T-helper 2 cell treated with Interferon-gamma antibody and Interleukin-4, amounts not matched to agents 100 ng/mL and 5 ng/mL, for 36 hours (primary cell): Measurements from ENCODE around the gene ARHGAP26. TPM values are rescaled to one million over a fixed set of nuclear protein-coding genes. Genes with fewer than 3 reads are reported as not detected.

Experiments used
- intact Hi-C: fragments of 100-400 bp; cut with micrococcal nuclease; formaldehyde crosslinking; loops from one replicate; pipeline ENCODE4 v1.15.1; 2023
- total RNA-seq: library from RNA; stranded (reverse); gene quantifications from 2 replicates; pipeline ENCODE4 v1.2.3, GENCODE V29; 2022

ARHGAP26 gene
- total RNA-seq, 1 donor from 2014 or later: 24.7 TPM

DNA sequence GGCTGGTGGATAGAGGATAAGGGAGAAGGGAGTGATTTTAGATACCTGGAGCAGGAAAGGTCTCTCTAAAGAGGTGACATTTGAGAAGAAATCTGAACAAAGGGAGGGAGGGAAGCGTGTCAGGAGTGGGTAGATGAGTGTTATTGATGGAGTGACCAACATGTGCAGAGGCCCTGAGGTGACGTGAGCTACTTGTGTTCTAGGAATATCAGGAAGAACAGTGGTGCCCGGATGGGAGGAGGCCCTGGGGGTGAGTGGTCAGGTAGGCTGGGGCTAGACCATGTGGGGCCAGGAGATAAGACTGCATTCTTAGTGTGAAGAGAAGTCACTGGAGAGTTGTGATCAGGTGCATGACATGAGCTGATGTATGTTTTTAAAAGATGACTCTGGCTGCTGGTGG, 256.2 kb downstream of the ARHGAP26 start:
- intact Hi-C loops: no loop called here

DNA sequence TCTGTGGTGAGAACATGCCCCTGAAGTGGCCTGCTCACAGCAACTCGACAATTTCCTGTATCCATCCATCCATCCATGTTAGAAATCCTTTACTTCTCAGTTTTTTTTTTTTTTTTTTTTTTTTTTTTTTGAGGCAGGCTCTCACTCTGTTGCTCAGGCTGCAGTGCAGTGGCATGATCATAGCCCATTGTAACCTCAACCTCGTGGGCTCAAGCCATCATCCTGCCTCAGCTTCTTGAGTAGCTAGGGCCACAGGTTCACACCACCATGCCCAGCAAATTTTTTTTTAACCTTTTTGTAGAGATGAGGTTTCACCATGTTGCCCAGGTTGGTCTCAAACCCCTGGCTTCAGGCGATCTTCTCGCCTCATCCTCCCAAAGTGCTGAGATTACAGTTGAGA, 259.1 kb downstream of the ARHGAP26 start:
- intact Hi-C loops: no loop called here

DNA sequence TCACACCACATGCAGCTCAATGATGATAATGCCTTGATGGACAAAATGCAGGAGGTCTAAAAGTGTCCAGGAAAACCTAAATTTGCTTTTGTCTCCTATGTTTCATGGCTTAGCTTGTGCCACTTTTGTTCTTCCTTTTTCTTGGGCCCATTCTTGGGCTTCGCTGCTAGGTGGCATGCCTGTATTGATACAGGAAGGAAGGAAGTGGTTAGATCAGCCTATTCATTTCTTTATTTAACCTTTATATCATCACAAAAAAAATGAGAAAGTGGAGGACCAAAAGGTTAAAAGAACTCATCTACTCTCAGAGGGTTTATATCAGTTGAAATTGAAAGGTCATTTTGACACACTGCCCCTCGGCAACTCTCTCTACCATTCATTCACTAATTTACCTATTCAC, 260.2 kb downstream of the ARHGAP26 start:
- intact Hi-C loops: no loop called here

DNA sequence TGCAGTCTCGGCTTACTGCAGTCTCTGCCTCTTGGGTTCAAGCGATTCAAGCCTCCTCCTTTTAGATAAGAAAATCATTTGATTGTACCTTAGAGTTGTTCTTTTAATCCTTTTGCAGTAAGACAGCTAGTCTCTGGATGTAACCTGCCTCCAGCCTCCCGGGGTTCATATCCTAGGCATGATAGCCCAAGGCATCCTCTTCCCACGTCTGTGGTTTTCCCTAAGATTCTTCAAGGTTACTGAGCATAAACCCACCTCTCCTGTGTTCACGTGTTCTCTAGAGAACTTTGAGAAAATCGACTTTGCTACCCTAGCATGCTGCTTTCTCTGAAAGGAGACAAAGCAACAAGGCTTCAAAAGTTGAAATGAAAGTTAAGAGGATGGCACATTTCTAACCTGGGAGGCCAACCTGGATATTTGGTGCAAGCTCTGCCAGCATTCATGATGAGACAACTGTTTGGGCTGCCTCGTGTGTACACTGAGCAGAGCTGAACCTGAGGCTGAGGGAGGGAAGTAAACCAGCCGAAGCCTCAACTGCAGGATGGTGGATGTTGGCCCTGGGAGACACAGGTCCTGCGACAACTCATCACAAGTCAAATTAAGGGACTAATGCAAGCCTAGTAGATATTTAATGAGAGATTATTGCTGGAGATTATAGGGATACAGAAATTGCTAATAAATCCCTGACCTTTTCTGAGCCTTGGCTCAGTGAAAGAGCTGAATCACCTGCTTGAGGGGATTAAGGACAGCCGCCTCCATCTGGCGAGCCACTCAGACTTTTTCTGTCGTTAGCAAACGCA, 261.8 kb downstream of the ARHGAP26 start:
- intact Hi-C loops: no loop called here

DNA sequence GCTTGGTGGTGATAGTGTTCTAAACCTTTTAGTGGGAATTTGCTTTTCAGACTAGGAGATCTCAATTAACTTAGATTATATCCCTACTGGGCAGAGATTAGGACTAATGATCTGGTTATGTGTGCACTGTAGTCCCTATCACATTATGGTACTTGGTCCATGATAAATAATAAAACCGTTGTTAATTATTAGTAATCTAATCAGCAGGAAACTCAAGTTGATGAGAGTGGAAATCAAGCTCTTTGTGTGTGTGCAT, 262.3 kb downstream of the ARHGAP26 start:
- intact Hi-C loops: no loop called here

DNA sequence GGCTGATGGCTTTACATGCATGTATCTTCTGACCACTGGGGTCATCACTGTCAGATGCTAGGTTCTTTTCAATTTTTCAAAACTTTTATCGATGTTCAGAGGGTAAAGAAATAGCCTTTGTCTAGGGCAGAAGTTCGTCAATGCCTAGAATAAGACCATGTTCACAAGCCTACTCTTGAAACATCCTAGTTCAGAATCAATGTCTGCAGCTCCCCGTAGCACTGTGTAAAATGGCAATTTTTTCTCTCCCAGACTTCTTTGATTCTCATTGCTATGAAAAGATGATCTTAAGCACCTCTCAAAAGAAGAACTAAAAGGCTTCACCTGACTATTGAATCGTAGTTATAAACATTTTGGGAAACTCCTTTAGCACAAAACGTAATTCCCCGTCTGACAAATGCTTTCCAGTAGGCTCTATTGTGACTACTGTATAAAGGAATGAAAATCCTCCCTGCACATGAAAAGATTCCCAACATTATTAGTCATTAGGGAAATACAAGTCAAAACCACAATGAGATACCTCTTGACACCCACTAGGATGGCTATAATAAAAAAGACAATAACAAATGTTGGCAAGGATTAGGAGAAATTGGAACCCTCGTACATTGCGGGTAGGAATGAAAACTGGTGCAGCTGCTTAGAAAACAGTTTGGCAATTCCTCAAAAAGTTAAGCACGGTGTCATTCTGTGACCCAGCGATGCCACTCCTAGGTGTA, 263.5 kb downstream of the ARHGAP26 start:
- intact Hi-C loops: no loop called here

DNA sequence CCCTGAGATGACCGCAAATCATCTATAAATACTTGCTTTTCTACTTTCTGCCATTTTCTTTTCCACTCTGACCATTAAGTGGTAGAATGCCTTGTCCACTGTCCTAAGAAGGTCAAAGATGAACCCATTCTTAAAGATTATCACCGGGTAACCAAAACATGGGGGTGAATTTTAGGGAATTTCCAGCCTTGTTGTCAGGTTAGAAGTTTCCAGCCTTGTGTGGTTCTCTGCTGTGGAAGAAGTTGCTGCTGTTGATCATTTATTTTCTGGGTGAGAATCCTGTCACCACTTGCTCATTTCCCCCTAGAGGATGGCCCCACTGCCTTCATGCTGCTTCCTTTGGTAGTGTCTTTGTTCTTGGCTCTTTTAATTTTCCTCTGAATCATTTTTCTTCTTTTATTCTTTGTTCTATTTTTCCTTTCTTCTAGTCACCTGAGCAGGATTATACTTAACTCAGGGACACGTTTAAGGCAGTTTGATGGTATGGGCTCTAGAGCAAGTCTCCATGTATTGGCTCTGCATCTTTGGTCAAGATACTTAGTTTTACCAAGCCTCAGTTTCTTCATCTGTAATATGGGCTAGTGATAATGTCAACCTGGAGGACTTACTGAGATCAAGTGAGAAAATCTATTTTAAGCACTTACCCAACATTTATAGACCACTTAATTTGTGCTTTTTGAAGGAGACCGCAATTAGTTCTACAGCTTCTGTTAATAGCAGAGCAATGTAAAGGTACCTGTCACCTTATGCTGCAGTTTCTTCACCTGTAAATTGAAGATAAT, 266.2 kb downstream of the ARHGAP26 start:
- intact Hi-C loops: no loop called here

DNA sequence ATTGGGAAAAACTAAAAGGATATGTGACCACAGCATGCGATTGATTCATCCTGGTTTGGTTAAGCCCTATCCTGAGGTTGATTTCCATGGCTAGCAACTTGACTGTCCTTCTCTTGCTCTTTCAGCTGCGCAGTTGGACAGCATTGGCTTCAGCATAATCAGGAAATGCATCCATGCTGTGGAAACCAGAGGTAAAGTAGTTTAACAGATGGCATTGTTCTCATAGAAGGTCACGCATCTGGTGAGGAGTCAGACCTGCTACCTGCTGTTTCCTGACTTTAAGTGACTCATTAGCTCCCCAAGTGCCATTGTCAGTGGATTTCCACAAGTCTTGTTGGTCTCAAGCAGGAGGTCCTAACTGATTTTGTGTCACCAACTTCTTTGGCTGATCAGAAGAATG, 266.9 kb downstream of the ARHGAP26 start:
- intact Hi-C loops: no loop called here

DNA sequence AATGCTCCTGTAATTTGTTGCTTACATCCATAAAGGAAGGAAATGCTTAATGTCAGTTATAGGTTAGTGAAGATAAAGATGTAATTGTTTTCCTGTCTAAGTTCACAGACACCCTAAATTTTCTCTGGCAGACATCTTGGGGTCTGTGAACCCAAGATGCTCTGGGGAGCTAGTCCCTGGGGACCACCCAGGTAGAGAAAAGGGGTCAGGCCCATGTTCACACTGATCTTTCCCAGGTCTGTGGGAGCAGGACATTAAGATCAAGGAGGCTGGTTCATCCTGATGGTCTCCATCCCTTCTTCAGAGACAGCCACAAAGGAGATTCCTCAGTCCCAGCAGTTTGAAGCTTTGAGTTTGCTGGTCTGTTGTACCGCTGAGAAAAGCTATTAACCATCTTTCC, 267.5 kb downstream of the ARHGAP26 start:
- intact Hi-C loops: no loop called here

DNA sequence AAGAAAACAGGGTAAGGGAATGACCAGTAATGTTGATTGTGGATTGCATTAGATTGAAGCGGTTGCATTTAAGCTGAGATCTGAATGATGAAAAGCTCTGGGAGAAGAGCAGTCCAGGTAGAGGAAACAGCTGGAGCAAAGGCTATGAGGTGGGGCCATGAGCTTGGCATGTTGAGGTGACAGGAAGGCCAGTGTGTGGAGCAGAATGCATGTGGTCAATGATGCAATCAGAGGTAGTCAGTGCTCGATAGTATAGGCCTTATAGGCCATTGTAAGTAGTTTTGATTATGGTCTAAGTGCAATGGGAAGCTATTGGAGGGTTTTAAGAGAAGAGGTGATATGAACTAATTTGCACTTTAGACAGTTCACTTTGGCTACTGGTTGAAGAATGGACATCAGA, 270.4 kb downstream of the ARHGAP26 start:
- intact Hi-C loops: no loop called here

DNA sequence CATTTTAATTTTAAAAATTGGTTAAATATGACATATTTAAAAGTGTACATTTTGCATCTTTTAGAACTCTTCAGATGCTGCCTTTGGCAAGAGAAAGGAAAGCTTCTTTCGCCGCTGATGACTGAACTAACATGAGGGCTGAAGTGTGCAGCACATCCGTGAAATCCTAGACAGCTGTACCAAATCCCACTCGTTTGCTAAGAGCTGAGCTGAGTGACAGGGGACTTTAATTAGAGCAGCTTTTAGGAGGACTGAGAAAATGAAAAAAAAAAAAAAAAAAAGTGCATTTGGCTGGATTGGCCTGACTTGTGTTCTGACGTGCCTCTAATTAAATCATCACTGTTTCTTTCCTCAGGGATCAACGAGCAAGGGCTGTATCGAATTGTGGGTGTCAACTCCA, 271.3 kb downstream of the ARHGAP26 start:
- intact Hi-C loops: no loop called here

DNA sequence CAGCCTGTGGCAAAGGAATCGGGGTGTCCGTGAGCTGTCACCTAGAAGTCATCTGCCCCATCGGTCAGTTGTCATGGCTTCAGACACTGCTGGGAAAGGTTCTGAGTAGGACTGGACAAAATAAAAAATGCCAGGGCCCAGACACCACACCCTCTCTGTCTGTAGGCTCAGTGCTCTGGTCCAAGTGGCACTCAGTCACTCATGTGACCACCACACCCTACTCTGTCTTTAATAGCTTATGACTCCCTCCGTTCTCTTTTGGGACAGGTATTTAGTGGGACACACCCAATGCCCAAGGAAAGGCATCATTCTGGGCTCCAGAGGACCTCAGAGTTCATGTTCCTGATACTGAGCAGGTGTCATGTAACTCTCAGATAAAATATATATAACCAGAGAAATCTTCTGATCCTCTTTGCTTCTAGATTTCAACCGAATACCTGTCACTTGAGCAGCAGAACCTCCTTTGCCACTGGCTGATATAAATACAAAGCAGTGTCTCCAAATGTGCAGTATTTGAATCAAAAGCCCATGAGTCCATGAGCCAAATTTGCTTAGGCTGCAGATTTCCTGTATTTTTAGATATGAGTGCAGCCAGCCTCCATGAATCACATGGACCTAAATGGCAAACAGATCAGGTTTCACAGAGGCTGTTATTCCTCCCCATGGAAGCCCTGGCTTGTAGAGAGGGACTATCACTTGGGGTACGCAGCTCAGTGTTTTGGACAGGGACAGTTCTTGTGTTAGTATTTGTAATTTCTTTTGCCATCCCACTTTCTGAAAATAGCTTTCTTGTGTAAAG, 272.0 kb downstream of the ARHGAP26 start:
- intact Hi-C loops: no loop called here

DNA sequence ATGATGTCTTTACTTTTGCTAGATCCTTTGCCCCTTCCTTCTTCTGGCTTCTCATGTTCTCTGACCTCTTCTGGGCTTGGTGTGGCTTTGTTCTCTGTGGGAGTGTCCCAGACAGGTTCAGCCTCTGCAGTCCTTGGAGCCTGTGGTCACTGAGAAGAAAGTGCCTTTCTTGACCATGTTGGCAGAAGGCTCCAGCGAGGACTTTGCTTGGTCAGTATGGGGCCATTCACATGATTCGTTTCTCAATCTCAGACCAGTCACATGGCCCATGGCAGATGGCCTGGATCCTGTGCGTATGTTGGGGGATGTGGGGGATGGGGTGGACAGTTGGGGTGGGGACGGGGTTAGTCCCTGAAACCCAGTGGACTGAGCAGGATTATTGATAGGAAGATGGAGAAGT, 274.1 kb downstream of the ARHGAP26 start:
- intact Hi-C loops: no loop called here

DNA sequence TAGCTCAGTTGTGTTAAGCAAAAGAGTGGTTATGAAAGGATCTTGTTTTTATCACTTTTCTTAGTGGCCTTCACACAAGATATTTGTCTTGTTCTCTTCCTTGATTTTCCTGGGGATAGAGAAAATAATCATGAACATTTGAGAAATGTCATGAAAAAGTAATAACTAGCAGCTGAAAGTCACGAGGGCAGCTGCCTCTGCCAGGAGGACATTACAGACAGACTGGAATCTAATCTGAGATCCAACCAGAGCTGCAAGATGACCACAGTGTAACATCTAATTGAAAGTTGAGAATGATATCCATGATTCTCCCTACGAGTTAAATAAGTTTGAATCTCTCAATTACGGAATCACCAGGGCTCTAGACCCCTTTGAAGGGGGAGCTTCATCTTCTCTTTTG, 274.9 kb downstream of the ARHGAP26 start:
- intact Hi-C loops: no loop called here

DNA sequence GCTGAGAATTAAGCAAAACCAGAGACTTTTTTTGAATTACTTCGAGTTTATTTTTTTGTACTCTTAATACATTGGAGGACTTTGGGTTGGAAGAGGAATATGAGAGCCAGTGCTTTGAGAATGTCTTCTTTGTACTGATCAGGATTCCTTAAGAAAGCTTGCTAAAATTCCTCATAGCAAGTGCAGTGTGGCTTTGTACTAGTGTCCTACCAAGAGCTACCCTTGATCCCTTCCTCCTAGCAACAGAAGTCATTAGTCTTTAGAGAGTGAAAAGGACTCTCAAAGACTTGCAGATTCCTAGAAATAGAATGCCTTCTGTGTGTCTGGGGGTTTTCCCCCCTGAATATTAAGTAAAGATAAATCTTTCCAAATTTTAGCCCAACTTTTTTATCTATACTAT, 276.1 kb downstream of the ARHGAP26 start:
- intact Hi-C loops: no loop called here

DNA sequence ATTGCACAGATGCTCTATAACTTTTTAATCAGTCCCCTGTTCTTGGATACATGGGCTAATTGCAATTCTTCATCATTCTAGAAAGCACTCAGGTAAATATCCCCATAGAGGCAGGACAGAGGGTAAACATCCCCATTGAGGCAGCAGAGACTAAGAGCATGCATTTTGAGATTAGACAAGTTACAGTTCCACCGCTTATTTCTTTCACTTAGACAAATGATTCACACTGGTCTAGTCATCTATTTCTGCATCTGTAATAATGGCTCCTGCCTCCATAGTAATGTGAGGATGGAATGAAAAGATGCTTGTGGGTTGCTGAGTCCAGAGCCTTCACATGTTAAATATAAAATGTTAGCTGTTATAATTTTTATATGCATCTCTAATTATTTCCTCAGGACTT, 276.9 kb downstream of the ARHGAP26 start:
- intact Hi-C loops: no loop called here

DNA sequence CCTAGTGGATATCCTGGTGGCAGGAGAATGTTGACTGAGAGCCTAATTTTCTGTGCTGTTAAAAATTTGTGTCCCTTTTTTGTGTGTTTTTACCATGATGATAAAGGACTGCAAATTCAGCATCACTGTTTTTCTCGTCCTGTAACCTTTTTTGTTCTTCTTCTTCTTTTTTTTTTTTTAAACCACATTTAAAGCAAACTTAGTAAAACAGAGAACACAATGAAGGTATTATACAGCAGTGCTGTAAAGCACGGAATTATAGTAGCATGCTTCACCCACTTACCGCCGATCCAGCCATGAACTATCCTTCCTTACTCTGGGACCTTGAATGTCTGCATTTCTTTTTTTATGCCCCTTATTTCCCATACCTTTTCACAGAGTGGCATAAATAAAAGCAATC, 280.0 kb downstream of the ARHGAP26 start:
- intact Hi-C loops: no loop called here

DNA sequence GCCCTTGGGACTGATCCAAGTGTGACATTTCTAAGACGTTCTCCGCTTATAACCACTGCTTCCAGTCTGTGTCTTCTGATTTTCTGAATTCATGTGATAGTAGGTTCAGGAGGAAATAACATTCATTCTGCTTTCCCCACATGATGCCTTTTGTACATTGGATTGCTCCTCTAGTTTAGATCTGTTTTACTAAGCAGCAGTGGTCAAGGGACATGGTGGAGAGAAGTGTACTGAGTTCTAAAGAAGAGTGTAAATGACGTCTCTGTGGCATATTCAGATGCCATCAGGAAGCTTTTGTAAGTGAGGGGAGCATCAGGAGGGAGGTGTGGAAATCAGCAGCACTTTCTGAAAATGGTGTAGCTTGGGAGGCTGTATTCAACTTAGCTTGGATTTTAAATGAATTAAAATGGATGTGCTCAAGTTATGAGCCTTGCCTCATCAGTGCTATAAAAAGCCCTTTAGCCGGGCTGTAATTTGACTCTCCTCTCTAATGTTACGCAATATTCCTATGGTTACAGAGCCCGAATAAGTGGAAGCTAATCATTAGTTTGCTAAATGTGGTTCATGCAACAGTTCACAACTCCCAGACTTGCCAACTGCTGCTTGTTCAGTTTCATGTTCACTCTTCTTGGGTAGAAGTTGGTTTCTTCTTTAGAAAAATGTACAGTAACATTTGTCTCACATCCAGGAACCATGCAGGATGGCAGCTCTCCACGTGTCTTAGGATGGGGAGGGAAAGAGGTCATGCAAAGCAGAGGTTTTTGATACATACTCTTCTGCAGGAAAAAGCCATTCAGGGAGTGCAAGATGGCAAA, 281.3 kb downstream of the ARHGAP26 start:
- intact Hi-C loops: no loop called here

DNA sequence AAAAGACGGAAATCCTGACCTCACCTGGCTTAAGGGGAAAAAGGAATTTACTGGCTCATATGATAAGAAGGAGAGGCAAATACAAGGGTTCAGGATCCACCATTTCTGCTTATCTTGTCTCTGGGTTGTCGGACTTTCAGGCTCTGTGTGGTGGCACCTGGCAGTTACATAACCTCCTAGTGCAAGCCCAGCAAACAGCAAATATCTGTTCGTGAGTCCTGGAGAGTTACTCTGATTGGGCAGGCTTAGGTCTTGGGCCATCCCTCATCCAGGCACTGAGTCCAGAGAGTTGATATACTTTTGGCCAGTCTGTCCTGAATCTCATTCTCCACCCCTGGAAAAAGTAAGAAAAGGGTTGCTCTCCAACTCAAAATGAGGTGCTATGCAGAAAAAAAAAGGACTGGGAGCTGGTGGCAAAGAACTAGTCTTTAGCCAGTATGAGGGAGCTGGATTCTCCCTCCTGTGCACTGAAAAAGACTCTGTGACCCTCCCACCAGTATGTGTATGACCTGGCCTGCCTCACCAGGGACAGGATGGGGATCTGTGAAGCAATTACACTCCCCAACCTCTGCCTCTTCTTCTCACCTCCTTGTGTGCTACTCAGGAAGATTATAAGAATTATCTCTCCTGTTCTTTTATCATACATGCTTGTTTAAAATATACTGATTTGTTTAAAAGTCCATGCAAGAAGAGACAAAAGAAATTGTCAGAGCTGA, 282.9 kb downstream of the ARHGAP26 start:
- intact Hi-C loops: no loop called here

DNA sequence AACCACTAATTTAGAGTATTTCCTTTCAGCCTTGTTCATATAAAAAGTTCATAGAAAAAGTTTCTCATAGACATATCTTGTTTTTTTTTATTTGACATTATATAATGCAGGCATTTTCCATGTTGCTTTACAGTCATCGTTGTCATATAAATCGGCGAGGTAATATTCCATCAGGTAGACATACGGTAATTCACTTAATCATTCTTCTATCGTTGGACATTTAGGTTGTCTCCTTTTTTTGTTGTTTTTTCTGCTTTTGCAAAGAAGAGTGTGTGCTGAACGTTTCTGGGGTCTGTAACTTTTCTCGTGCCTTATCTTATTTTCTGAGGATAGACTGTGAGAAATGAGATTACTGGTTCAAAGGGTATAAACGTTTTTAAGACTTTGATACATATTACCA, 283.6 kb downstream of the ARHGAP26 start:
- intact Hi-C loops: no loop called here
